Colonic mucosa (tissue), 4 donors: ENCODE measurements around the gene WDR7. TPM values are rescaled to one million over a fixed set of nuclear protein-coding genes. Genes with fewer than 3 reads are reported as not detected.

Experiments
- DNase-seq: peaks from one replicate; pipeline ENCODE4 v3.0.0-alpha.2; 2020
- H3K27ac ChIP-seq: fragments of 200-600 bp; one replicate; pipeline ENCODE4 v1.8.0; 2021
- H3K27me3 ChIP-seq: fragments of 200-600 bp; one replicate; pipeline ENCODE4 v1.8.0; 2021
- H3K36me3 ChIP-seq: fragments of 200-600 bp; one replicate; pipeline ENCODE4 v1.8.0; 2021
- H3K4me1 ChIP-seq: fragments of 200-600 bp; one replicate; pipeline ENCODE4 v1.8.0; 2021; ENCODE audit warnings: mild to moderate bottlenecking
- H3K4me3 ChIP-seq: fragments of 200-600 bp; one replicate; pipeline ENCODE4 v1.8.0; 2021
- H3K9ac ChIP-seq, 2 donors: one replicate each; pipeline ENCODE4 v1.7.0; 2013; ENCODE audit warnings: control low read depth in 2 of 2, low read depth in 2 of 2, low read length in 2 of 2
- H3K9me3 ChIP-seq: fragments of 200-600 bp; one replicate; pipeline ENCODE4 v1.8.0; 2021
- intact Hi-C: fragments of 100-400 bp; cut with DNase I; formaldehyde crosslinking; loops from one replicate; pipeline ENCODE4 v1.14.1; 2022
- total RNA-seq, 2 donors: library from RNA; stranded (reverse); fragmentation: NEBNext Ultra II Directional in 1 of 2; extraction: Animal tissue kit (Norgen Biotek cat#: 25700) in 1 of 2; gene quantifications; one replicate each; pipeline ENCODE4 v1.2.1, GENCODE V29; 2021
- TF ChIP-seq, protein P1 (sequence below): fragments of 200-600 bp; IDR thresholded peaks from one replicate; pipeline ENCODE4 v1.8.0; 2022; ENCODE audit warnings: antibody characterized with exemption, mild to moderate bottlenecking
- donor health status: healthy.
- donor health status: DM: no; HTN: no; CAD: no.
- donor health status: DM: no; HTN: no; CAD: no.

WDR7 gene
- total RNA-seq, 2 donors from 2014 or later, result 16.8 to 21.2 TPM

DNA sequence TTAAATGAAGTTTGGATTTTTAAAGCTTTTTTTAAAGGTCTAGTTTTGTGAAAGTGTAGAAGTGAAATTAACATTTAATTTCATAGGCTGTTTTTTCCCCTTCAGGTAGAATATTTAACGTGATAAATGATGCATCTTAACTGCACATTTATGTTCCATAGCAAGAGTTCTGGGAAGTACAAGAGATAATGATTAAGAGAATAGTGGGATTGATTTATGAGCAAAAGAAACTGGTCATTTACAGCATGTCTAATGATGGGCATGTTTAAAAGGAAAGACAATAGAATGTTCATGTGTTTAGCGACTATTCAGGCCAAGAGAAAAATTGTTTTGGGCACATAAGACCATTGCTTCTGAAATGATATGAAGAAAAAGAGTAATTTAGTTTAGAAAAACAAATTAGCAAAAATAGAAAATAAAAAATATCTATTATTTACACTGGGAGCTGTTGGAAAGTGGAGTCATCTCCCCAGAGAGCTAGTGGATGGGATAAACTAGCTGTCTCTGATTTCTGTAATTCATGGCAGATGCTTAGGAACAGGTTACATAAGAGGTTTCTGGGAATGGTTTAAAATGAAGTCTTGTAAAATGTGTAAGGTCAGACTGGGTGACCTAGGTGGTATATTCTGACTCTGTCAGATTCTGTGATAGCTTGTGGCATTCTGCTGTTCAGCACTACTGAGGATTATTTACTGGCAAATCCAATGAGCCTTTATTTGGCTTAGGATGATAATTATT lies 60.7 kb downstream of the WDR7 start:
- no peaks in the 10 kb centered on the region for H3K4me1 ChIP-seq
- H3K36me3 ChIP-seq, result no peaks in the 10 kb centered on the region
- no peak overlapping the region for H3K27ac ChIP-seq
- no peak overlapping the region for H3K4me3 ChIP-seq
- DNase-seq, result no peak
- no peaks in the 10 kb centered on the region for H3K9me3 ChIP-seq
- intact Hi-C loops, result no loop called here
- H3K27me3 ChIP-seq, result no peaks in the 10 kb centered on the region
- TF ChIP-seq, protein P1, sequence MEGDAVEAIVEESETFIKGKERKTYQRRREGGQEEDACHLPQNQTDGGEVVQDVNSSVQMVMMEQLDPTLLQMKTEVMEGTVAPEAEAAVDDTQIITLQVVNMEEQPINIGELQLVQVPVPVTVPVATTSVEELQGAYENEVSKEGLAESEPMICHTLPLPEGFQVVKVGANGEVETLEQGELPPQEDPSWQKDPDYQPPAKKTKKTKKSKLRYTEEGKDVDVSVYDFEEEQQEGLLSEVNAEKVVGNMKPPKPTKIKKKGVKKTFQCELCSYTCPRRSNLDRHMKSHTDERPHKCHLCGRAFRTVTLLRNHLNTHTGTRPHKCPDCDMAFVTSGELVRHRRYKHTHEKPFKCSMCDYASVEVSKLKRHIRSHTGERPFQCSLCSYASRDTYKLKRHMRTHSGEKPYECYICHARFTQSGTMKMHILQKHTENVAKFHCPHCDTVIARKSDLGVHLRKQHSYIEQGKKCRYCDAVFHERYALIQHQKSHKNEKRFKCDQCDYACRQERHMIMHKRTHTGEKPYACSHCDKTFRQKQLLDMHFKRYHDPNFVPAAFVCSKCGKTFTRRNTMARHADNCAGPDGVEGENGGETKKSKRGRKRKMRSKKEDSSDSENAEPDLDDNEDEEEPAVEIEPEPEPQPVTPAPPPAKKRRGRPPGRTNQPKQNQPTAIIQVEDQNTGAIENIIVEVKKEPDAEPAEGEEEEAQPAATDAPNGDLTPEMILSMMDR, result no peak
- H3K9ac ChIP-seq, result no peak overlapping the region

DNA sequence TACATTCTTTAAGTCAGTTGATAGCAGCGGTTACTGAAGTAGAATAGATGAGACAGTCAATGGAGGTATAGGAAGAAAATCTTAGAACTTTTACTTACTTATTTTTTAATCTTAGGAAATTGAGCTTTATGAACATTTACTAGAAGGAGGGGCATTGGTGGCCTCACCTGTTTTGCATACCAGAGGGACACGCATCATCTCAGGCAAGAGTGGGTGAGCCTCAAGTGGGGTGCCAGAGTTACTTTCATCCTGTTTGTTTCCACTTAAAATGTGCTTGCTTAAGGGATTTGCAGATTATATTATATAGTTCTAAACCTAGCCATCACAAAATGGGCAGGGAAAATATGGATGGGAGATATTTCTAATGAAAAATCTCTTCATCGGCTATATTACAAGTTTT lies 61.6 kb downstream of the WDR7 start:
- intact Hi-C loops, result no loop called here
- no peak for DNase-seq
- H3K9me3 ChIP-seq, result no peaks in the 10 kb centered on the region
- H3K27me3 ChIP-seq, result no peaks in the 10 kb centered on the region
- no peaks in the 10 kb centered on the region for H3K4me1 ChIP-seq
- H3K4me3 ChIP-seq, result no peak overlapping the region
- TF ChIP-seq, protein P1, result no peak
- H3K9ac ChIP-seq, result no peak overlapping the region
- no peaks in the 10 kb centered on the region for H3K36me3 ChIP-seq
- H3K27ac ChIP-seq, result no peak overlapping the region

DNA sequence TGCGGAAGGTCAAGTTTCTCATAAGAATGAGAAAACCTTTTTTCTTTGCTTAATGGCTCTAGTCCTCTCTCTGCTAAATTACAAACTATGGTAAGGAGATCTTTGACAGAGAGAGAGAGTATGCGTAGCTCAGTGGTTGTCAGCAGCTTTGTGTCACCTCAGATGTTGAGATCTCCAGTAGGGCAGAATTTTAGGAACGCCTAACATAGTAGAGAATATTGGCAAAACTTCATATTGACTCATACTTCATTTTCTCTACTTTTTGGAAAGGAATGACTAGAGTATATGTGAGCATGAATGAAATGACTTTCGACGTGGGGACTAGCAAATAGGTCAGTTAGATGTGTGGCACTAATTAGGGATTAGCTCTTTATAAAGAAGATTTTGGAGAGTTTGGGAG lies 64.0 kb downstream of the WDR7 start:
- Histone ChIP-seq H3K9ac (no peak overlapping the region), H3K27me3 (no peaks in the 10 kb centered on the region), H3K9me3 (no peaks in the 10 kb centered on the region), H3K4me1 (no peaks in the 10 kb centered on the region), H3K27ac (no peak overlapping the region), H3K36me3 (no peaks in the 10 kb centered on the region), H3K4me3 (no peak overlapping the region)
- DNase-seq, result no peak
- TF ChIP-seq, protein P1, result no peak
- intact Hi-C loops, result no loop called here

DNA sequence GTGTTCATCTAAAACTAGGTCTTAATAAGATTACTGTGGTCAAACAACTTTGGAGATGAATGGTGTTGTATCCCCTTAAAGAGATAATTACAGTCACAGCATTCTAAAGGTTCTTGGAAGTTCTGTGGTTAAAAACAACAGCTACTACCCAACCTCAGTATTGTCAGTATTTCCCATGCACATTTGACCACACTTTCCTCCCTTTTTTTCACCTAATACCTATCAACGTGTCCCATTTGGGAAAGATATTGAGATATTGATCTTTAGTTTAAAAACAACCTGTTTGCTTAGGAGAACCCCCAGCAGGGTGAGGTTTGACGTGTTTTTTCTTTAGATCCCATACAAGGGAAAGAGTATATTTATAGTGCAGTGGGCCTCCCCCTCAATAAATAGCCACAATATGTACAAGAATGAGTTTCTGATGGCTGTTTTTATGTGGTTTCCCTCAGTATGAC lies 65.6 kb downstream of the WDR7 start:
- Histone ChIP-seq H3K27ac (no peak overlapping the region), H3K9ac (no peak overlapping the region), H3K27me3 (no peaks in the 10 kb centered on the region), H3K9me3 (no peaks in the 10 kb centered on the region), H3K4me3 (no peak overlapping the region), H3K36me3 (no peaks in the 10 kb centered on the region), H3K4me1 (no peaks in the 10 kb centered on the region)
- TF ChIP-seq, protein P1, result no peak
- intact Hi-C loops, result no loop called here
- DNase-seq, result no peak

DNA sequence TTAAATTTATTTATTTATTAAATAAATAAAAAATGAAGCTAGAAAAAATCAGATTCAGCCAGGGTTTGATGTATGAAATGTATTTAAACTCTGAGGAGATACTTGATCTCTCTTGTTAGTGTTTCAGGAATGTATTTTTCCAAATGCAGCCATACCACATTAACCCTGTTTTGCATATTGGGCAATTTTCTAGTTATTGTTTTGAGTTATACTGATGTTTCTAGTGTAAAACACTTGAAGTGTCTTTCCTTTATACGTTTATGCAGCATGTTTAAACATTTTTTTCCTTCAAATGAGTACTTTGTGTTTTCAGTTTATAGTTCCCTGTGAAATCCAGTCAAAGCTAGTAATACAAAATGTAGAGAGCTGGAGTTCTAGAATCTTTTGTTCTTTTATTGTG lies 69.9 kb downstream of the WDR7 start:
- H3K9ac ChIP-seq, result no peak overlapping the region
- H3K36me3 ChIP-seq, result no peaks in the 10 kb centered on the region
- H3K9me3 ChIP-seq, result no peaks in the 10 kb centered on the region
- H3K27ac ChIP-seq, result no peak overlapping the region
- TF ChIP-seq, protein P1, result no peak
- no peaks in the 10 kb centered on the region for H3K4me1 ChIP-seq
- intact Hi-C loops, result no loop called here
- H3K27me3 ChIP-seq, result no peaks in the 10 kb centered on the region
- DNase-seq, result no peak
- H3K4me3 ChIP-seq, result no peak overlapping the region
